GM18526 (cell line): Measurements from ENCODE around the gene PPIA.

Source experiments
- POLR2A ChIP-seq: IDR thresholded peaks from 3 replicates; pipeline ENCODE4 v1.6.1; 2011; ENCODE audit not compliant: insufficient read length; ENCODE audit errors: extremely low read depth

The PPIA gene

GRCh38 chr7:44797329-44798258 lies 1.1 kb downstream of the PPIA start:
- peak; percentile 27 for TF ChIP-seq POLR2A

GRCh38 chr7:44798649-44799305 lies 2.3 kb downstream of the PPIA start:
- TF ChIP-seq POLR2A = no peak

GRCh38 chr7:44799939-44800338 lies 3.5 kb downstream of the PPIA start:
- TF ChIP-seq POLR2A = no peak

- peak; percentile 16 for TF ChIP-seq POLR2A
These were observed 5.4 kb downstream of the PPIA start for GRCh38 chr7:44801890-44802289.

- TF ChIP-seq POLR2A = no peak
These were observed 6.0 kb downstream of the PPIA start for GRCh38 chr7:44802418-44803025.

GRCh38 chr7:44805950-44806349 lies 9.5 kb downstream of the PPIA start:
- no peak for TF ChIP-seq POLR2A

GRCh38 chr7:44808914-44809393 lies 12.5 kb downstream of the PPIA start:
- TF ChIP-seq POLR2A = no peak

GRCh38 chr7:44811093-44811492 lies 14.6 kb downstream of the PPIA start:
- no peak for TF ChIP-seq POLR2A

- no peak for TF ChIP-seq POLR2A
These were observed 15.1 kb downstream of the PPIA start for GRCh38 chr7:44811571-44811970.

- no peak for TF ChIP-seq POLR2A
These were observed 18.4 kb downstream of the PPIA start for GRCh38 chr7:44814919-44815318.

- TF ChIP-seq POLR2A = no peak
These were observed 22.8 kb downstream of the PPIA start for GRCh38 chr7:44819292-44819691.

GRCh38 chr7:44823255-44823781 lies 26.8 kb downstream of the PPIA start:
- no peak for TF ChIP-seq POLR2A

GRCh38 chr7:44824894-44825526 lies 28.5 kb downstream of the PPIA start:
- TF ChIP-seq POLR2A = no peak

GRCh38 chr7:44827567-44827966 lies 31.1 kb downstream of the PPIA start:
- no peak for TF ChIP-seq POLR2A

- no peak for TF ChIP-seq POLR2A
These were observed 42.3 kb downstream of the PPIA start for GRCh38 chr7:44838751-44839150.
